ENCODE results near the gene SMARCB1. TPM values are rescaled to one million over a fixed set of nuclear protein-coding genes. Genes with fewer than 3 reads are reported as not detected.

The SMARCB1 gene
- total and polyA plus RNA-seq, 2 donors (not counting 3 experiments of a cell fraction or from before 2014, with no cell fraction given): 113 to 148 TPM

DNA sequence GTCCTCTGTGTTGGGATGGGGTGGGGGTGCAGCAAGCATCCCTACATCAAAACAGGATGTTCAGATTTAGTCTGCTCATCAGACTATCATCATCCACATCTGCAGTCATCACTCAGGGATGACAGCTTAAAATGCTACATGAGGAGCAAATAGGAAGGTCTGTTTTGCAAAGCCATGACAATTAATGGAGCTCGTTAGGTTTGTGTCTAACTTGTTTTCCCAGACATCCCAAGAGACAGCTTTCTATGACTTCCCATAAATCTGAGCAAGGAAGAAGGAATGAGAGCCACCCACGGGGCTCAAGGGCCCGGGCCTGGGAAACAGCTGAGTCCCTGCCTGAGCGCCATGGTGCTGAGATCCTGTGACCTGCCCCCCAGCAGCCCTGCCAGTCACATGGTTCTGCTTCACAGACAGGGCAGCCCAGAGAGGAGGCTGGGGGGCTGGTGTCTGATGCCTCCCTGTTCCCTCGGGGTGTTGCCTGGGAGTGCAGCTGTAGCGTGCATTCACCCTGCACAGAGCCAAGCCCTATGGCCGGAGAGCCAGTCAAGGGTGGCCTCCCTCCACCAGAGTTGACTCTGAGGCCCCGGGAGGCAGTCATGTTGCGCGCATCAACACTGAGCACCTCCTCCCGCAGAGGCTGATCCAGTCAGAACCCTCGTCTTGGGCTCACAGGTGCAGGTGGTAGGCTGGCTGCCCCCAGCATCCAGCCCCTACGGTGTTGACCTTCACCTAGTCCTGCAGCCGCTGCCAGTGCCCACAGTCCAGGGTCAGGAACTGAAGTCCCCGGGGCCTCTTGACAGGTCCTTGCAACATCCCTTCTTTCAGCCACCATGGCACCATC lies 40.0 kb downstream of the SMARCB1 start:
- dilution Hi-C loops (cut with MboI; ENCODE audit: extremely low pct_ligation_motif_present, low sequenced_read_pairs) (no loop called here), intact Hi-C loops (cut with micrococcal nuclease) (no loop called here)
- ChIA-PET POLR2A (no interaction called here), CTCF (interaction anchor here (1.0 to 1.1 kb wide), 3 partner anchors 23 to 56 kb away, joined by 3 to 5 read pairs (median 4); no protein-coding TSS in a partner anchor)
- no peak for TF ChIP-seq EZH2 (IDR thresholded peaks at IDR 0.05; ENCODE audit: borderline replicate concordance, low read depth, low read length, severe bottlenecking)
- no peak for TF ChIP-seq POLR2AphosphoS5 (IDR thresholded peaks at IDR 0.05; ENCODE audit: insufficient read depth, low read depth, low read length)
- TF ChIP-seq, protein P1, sequence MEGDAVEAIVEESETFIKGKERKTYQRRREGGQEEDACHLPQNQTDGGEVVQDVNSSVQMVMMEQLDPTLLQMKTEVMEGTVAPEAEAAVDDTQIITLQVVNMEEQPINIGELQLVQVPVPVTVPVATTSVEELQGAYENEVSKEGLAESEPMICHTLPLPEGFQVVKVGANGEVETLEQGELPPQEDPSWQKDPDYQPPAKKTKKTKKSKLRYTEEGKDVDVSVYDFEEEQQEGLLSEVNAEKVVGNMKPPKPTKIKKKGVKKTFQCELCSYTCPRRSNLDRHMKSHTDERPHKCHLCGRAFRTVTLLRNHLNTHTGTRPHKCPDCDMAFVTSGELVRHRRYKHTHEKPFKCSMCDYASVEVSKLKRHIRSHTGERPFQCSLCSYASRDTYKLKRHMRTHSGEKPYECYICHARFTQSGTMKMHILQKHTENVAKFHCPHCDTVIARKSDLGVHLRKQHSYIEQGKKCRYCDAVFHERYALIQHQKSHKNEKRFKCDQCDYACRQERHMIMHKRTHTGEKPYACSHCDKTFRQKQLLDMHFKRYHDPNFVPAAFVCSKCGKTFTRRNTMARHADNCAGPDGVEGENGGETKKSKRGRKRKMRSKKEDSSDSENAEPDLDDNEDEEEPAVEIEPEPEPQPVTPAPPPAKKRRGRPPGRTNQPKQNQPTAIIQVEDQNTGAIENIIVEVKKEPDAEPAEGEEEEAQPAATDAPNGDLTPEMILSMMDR (IDR thresholded peaks at IDR 0.05; ENCODE audit: extremely low read depth in 1 of 2, insufficient read depth in 1 of 2, low read depth in 1 of 2, low read length in 2 of 2): no peak
- TF ChIP-seq POLR2A (IDR thresholded peaks at IDR 0.05; ENCODE audit: low read depth, low read length): no peak
- TF ChIP-seq, protein P2, sequence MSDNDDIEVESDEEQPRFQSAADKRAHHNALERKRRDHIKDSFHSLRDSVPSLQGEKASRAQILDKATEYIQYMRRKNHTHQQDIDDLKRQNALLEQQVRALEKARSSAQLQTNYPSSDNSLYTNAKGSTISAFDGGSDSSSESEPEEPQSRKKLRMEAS (IDR thresholded peaks at IDR 0.05; ENCODE audit: insufficient read depth, insufficient read length): no peak
- TF ChIP-seq JUN (IDR thresholded peaks at IDR 0.05; ENCODE audit: borderline replicate concordance, insufficient read depth, insufficient read length, low read depth): no peak
- TF ChIP-seq GATA2 (IDR thresholded peaks at IDR 0.05; ENCODE audit: insufficient read depth, insufficient read length, low read depth, low read length): no peak
- TF ChIP-seq FOS (IDR thresholded peaks at IDR 0.05; ENCODE audit: borderline replicate concordance, insufficient read depth, low read length): no peak
- TF ChIP-seq MYC (IDR thresholded peaks at IDR 0.05; ENCODE audit: low read depth, low read length): no peak
- H3K4me3 ChIP-seq (replicated peaks in 1 of 3; ENCODE audit: insufficient read depth in 1 of 3, low read depth in 1 of 3, low read length in 3 of 3): no peak overlapping the region
- no peaks in the 10 kb centered on the region for H3K9me3 ChIP-seq (replicated peaks; ENCODE audit: control insufficient read depth, insufficient read depth, low read length)
- H3K79me2 ChIP-seq (ENCODE audit: control insufficient read depth, insufficient read depth, low read length): no peaks in the 10 kb centered on the region
- H3K27ac ChIP-seq (ENCODE audit: insufficient read depth, low read depth, low read length): no peak overlapping the region
- H3K36me3 ChIP-seq (ENCODE audit: control insufficient read depth in 2 of 2, extremely low read depth in 1 of 2, insufficient read depth in 2 of 2, low read length in 2 of 2): peaks cover 13 to 59% of the 10 kb centered on the region in 2 experiments
- no peaks in the 10 kb centered on the region for H3K9me1 ChIP-seq (replicated peaks; ENCODE audit: control insufficient read depth, extremely low read depth, insufficient read depth, low read length)
- H4K20me1 ChIP-seq (replicated peaks; ENCODE audit: control insufficient read depth, extremely low read depth, insufficient read depth, low read length): no peaks in the 10 kb centered on the region
- H3K27me3 ChIP-seq (ENCODE audit: control insufficient read depth in 2 of 2, insufficient read depth in 2 of 2, low read length in 2 of 2): no peaks in the 10 kb centered on the region
- no TSS peak for BruUV-seq (replicated peaks)
- no peak for DNase-seq (ENCODE audit: low read depth, low spot score)
- no peaks in the 10 kb centered on the region for H3K4me1 ChIP-seq (ENCODE audit: control insufficient read depth, extremely low read depth, insufficient read depth, low read length)
- no peak overlapping the region for H3K9ac ChIP-seq (replicated peaks; ENCODE audit: extremely low read depth, insufficient read depth, low read length)
- no peak overlapping the region for H3K4me2 ChIP-seq (ENCODE audit: insufficient read depth, low read length)
- no peak overlapping the region for H2AFZ ChIP-seq (ENCODE audit: low read depth, low read length)
- no peak for FAIRE-seq

All from endothelial cell of umbilical vein (primary cell).